GM12878 (cell line): ENCODE data around the gene CFAP92. TPM values are rescaled to one million over a fixed set of nuclear protein-coding genes. Genes with fewer than 3 reads are reported as not detected.

ENCODE experiments used
- ATAC-seq: fragments of 200-7000 bp; cut with Tn5 transposase; 3 replicates; pipeline ENCODE4 v1.9.1; 2020; ENCODE audit warnings: mild to moderate bottlenecking, moderate library complexity
- BruUV-seq: library from RNA; stranded (reverse); fragments of 400-500 nt; replicated peaks from 2 replicates; lab custom pipeline; 2021; lab: Mats Ljungman, UMichigan
- CTCF ChIA-PET: fragments of 300-600 bp; sonication (Branson Sonifier 250); formaldehyde crosslinking; extraction: SDS; loops from one replicate; lab custom pipeline; 2021; ENCODE audit warnings: inconsistent platforms; lab: Yijun Ruan, JAX
- POLR2A ChIA-PET: fragments of 350-600 bp; formaldehyde crosslinking; extraction: SDS; loops from one replicate; lab custom pipeline; 2021; ENCODE audit warnings: inconsistent platforms; lab: Charles Lee
- RAD21 ChIA-PET: fragments of 300-600 bp; sonication (Branson Sonifier 250); formaldehyde crosslinking; loops from one replicate; lab custom pipeline; 2023; ENCODE audit warnings: antibody characterized with exemption; ENCODE audit not compliant: unreplicated experiment; lab: Charles Lee
- SMC1A ChIA-PET: fragments of 300-600 bp; sonication (Branson Sonifier 250); formaldehyde crosslinking; loops from one replicate; lab custom pipeline; 2023; ENCODE audit not compliant: unreplicated experiment, uncharacterized antibody; lab: Charles Lee
- DNase-seq: peaks from one replicate; pipeline ENCODE4 v3.0.0-alpha.2; 2011; ENCODE audit warnings: low read depth, low spot score
- FAIRE-seq: peaks from 3 replicates; lab custom pipeline; 2011; peaks lifted over from hg19 to GRCh38; lab: Jason Lieb, UNC
- H2AFZ ChIP-seq: 2 replicates; pipeline ENCODE4 v1.6.0; 2011; ENCODE audit warnings: low read depth, low read length, control low read depth; ENCODE audit not compliant: control insufficient read depth
- H3K27ac ChIP-seq: 2 replicates; pipeline ENCODE4 v1.5.1; 2011; ENCODE audit warnings: control low read depth; ENCODE audit not compliant: control insufficient read depth, insufficient read depth
- H3K27me3 ChIP-seq, 2 experiments: replicated peaks in 1 of 2; 2 replicates each; pipeline versions ENCODE4 v1.6.0 to v1.6.1; 2011; ENCODE audit warnings: low read length in 1 of 2; ENCODE audit not compliant: control insufficient read depth in 2 of 2, insufficient read depth in 2 of 2
- H3K36me3 ChIP-seq, 2 experiments: 2 replicates each; pipeline ENCODE4 v1.5.1; 2011; ENCODE audit warnings: low read length in 1 of 2; ENCODE audit not compliant: control insufficient read depth in 2 of 2, insufficient read depth in 2 of 2
- H3K4me1 ChIP-seq: 2 replicates; pipeline ENCODE4 v1.6.1; 2011; ENCODE audit warnings: mild to moderate bottlenecking, low read length, moderate library complexity, mixed read lengths; ENCODE audit not compliant: control insufficient read depth, insufficient read depth
- H3K4me2 ChIP-seq: 2 replicates; pipeline ENCODE4 v1.6.0; 2011; ENCODE audit warnings: control low read depth; ENCODE audit not compliant: control insufficient read depth, insufficient read depth
- H3K4me3 ChIP-seq: fragments of 200-600 bp; sonication (generic); 2 replicates; pipeline ENCODE4 v1.5.1; 2016
- H3K79me2 ChIP-seq: 2 replicates; pipeline ENCODE4 v1.6.0; 2011; ENCODE audit warnings: low read length; ENCODE audit not compliant: control insufficient read depth, insufficient read depth
- H3K9ac ChIP-seq: 2 replicates; pipeline ENCODE4 v1.8.0; 2011; ENCODE audit warnings: low read length, control low read depth, mixed read lengths; ENCODE audit not compliant: control insufficient read depth, insufficient read depth
- H3K9me3 ChIP-seq: replicated peaks from 3 replicates; pipeline ENCODE4 v1.5.1; 2011; ENCODE audit warnings: mild to moderate bottlenecking, low read length; ENCODE audit not compliant: control insufficient read depth, insufficient read depth
- H4K20me1 ChIP-seq: 2 replicates; pipeline ENCODE4 v1.6.0; 2011; ENCODE audit not compliant: control insufficient read depth, insufficient read depth
- E4F1 ChIP-seq: fragments of 450-650 bp; IDR thresholded peaks from 2 replicates; pipeline ENCODE4 v1.6.1; 2018; ENCODE audit warnings: borderline replicate concordance, mild to moderate bottlenecking; ENCODE audit not compliant: partially characterized antibody
- MTA3 ChIP-seq: IDR thresholded peaks from 2 replicates; pipeline ENCODE4 v1.6.1; 2012; ENCODE audit warnings: low read length, inconsistent platforms, borderline replicate concordance
- MYB ChIP-seq: fragments of 150-350 bp; IDR thresholded peaks from 2 replicates; pipeline ENCODE4 v1.6.1; 2014; ENCODE audit warnings: mild to moderate bottlenecking, low read depth, low read length, borderline replicate concordance
- NR2F1 ChIP-seq: fragments of 450-650 bp; conservative IDR thresholded peaks from 2 replicates; pipeline ENCODE4 v1.6.1; 2017; ENCODE audit warnings: mild to moderate bottlenecking
- PAX8 ChIP-seq: fragments of 450-650 bp; IDR thresholded peaks from 2 replicates; pipeline ENCODE4 v1.6.1; 2017; ENCODE audit warnings: mild to moderate bottlenecking, moderate library complexity
- POLR2AphosphoS5 ChIP-seq: IDR thresholded peaks from 2 replicates; pipeline ENCODE4 v1.6.1; 2011; ENCODE audit warnings: mild to moderate bottlenecking, low read length, inconsistent platforms
- RCOR1 ChIP-seq: conservative IDR thresholded peaks from 2 replicates; pipeline ENCODE4 v1.6.1; 2012; ENCODE audit warnings: low read depth, low read length, improper control_type of control experiment
- SIN3A ChIP-seq: IDR thresholded peaks from 2 replicates; pipeline ENCODE4 v1.6.1; 2012; ENCODE audit warnings: low read depth, low read length, improper control_type of control experiment
- SREBF1 ChIP-seq: IDR thresholded peaks from 2 replicates; pipeline ENCODE4 v1.6.1; 2012; ENCODE audit warnings: mild to moderate bottlenecking, low read length
- TCF7 ChIP-seq: IDR thresholded peaks from 2 replicates; pipeline ENCODE4 v1.6.1; 2014; ENCODE audit warnings: antibody characterized with exemption, borderline replicate concordance
- ZBTB11 ChIP-seq: fragments of 450-650 bp; formaldehyde crosslinking; IDR thresholded peaks from 2 replicates; pipeline ENCODE4 v1.5.0; 2022; ENCODE audit warnings: mild to moderate bottlenecking, missing genetic modification characterization
- ZBTB40 ChIP-seq: fragments of 450-650 bp; IDR thresholded peaks from 2 replicates; pipeline ENCODE4 v1.6.1; 2016; ENCODE audit warnings: mild to moderate bottlenecking, moderate library complexity, borderline replicate concordance
- whole genome bisulfite sequencing: methylation state at CpG from one replicate; pipeline ENCODE4 v1.1.6; 2016; ENCODE audit warnings: low lambda C conversion rate; ENCODE audit not compliant: insufficient replicate concordance, insufficient coverage; ENCODE audit errors: missing lambda C conversion rate; 5-methylcytosine and 5-hydroxymethylcytosine counted together
- in situ Hi-C: fragments of 300-500 bp; cut with MboI; formaldehyde crosslinking; loops from 9 replicates; pipeline ENCODE4 v1.14.3; 2018; ENCODE audit warnings: mixed read lengths
- intact Hi-C: fragments of 100-400 bp; cut with micrococcal nuclease; formaldehyde crosslinking; loops from one replicate; pipeline ENCODE4 v1.14.2; 2022; ENCODE audit not compliant: unreplicated experiment
- polyA plus RNA-seq, 11 experiments: library from polyadenylated mRNA; depleted of rRNA in 4 of 11; unstranded in 6 of 11; stranded (reverse) in 5 of 11; fragments of >200 nt; fragmentation: Nextera tagmentation in 4 of 11; fragmentation: Illumina TruSeq in 1 of 11; extraction: Ambion mirVana in 4 of 11; extraction: Trizol in 1 of 11; gene quantifications; 1 replicate in 1 of 11; 2 replicates in 10 of 11; pipeline versions ENCODE4 v1.2.1 to v1.2.3, GENCODE V29; 2011 to 2016; ENCODE audit warnings: inconsistent platforms in 2 of 11, missing spikeins in 2 of 11, low read depth in 1 of 11
- total RNA-seq, 4 experiments: library from RNA; depleted of rRNA in 3 of 4; stranded (reverse); fragments of >200 nt in 3 of 4; fragmentation: Illumina TruSeq in 1 of 4; extraction: Trizol in 1 of 4; gene quantifications; 2 replicates each; pipeline versions ENCODE4 v1.2.1 to v1.2.3, GENCODE V29; 2013 to 2021

CFAP92 gene
- total and polyA plus RNA-seq, 10 of the 15 experiments (the other 5 are each of a cell fraction or from before 2014, with no cell fraction given) = 0.05 to 0.52 (median 0.14) TPM; not detected in 7

- in situ Hi-C loops = no loop called here
- SMC1A ChIA-PET = interaction anchor here (0.9 to 1.9 kb wide), 2 partner anchors 30 to 224 kb away, joined by 3 to 4 read pairs; no protein-coding TSS in a partner anchor
- ATAC-seq = no peak
- H3K4me2 ChIP-seq = no peak overlapping the region
- no peak overlapping the region for H3K9ac ChIP-seq
- H4K20me1 ChIP-seq = no peaks in the 10 kb centered on the region
- peaks cover 5% of the 10 kb centered on the region for H3K4me1 ChIP-seq
- BruUV-seq = no TSS peak
- FAIRE-seq = no peak
- POLR2A ChIA-PET = interaction anchor here (0.6 kb wide), 1 partner anchor 326 kb away, joined by 3 read pairs; no protein-coding TSS in a partner anchor
- no peaks in the 10 kb centered on the region for H3K79me2 ChIP-seq
- WGBS = 59% methylated on average over 1 of the region's 1 CpG
- CTCF ChIA-PET = interaction anchor here (1.2 kb wide), 1 partner anchor 53 kb away, joined by 5 read pairs; no protein-coding TSS in a partner anchor
- no peak overlapping the region for H3K27ac ChIP-seq
- H3K9me3 ChIP-seq = no peaks in the 10 kb centered on the region
- no peak for DNase-seq
- no peak overlapping the region for H3K4me3 ChIP-seq
- no peak overlapping the region for H2AFZ ChIP-seq
- no peak for TF ChIP-seq SREBF1
- no peak for TF ChIP-seq ZBTB11 (CRISPR knock-in tag)
- no peak for TF ChIP-seq MTA3
- TF ChIP-seq NR2F1 = no peak
- TF ChIP-seq PAX8 = no peak
- no peak for TF ChIP-seq SIN3A
- TF ChIP-seq MYB = no peak
- TF ChIP-seq E4F1 = no peak
- no peak for TF ChIP-seq ZBTB40
- TF ChIP-seq RCOR1 = no peak
- no peak for TF ChIP-seq POLR2AphosphoS5
- no peak for TF ChIP-seq TCF7
- intact Hi-C loops = no loop called here
- no peaks in the 10 kb centered on the region for H3K36me3 ChIP-seq
- RAD21 ChIA-PET = no interaction called here
- H3K27me3 ChIP-seq = peaks cover 0 to 4% of the 10 kb centered on the region in 2 experiments; a peak in 1 of 4 replicates
Observed at GRCh38 chr3:129023008-129023358, 29.1 kb upstream of the CFAP92 start.
